Adrenal gland (tissue), 12 donors: ENCODE measurements around the gene DLK2. TPM values are rescaled to one million over a fixed set of nuclear protein-coding genes. Genes with fewer than 3 reads are reported as not detected.
A peak's percentile ranks its signal among the peaks of the same experiment; 100 is the strongest.

Experiments
- DNase-seq, 7 donors: peaks; one replicate each; pipeline ENCODE4 v3.0.0-alpha.2; 2019 to 2020
- H3K27ac ChIP-seq, 5 donors: fragments of 200-600 bp; sonication (generic) in 4 of 5; 1 replicate in 3 of 5; 2 replicates in 2 of 5; pipeline versions ENCODE4 v1.5.1 to v1.8.0; 2016 to 2020; ENCODE audit warnings: mild to moderate bottlenecking in 1 of 5
- H3K27me3 ChIP-seq: fragments of 200-600 bp; 2 replicates; pipeline ENCODE4 v1.8.0; 2021
- H3K36me3 ChIP-seq, 2 donors: fragments of 200-600 bp; replicated peaks in 1 of 2; 1 replicate in 1 of 2; 2 replicates in 1 of 2; pipeline versions ENCODE4 v1.5.1 to v1.8.0; 2018 to 2022
- H3K4me1 ChIP-seq, 2 donors: fragments of 200-600 bp; replicated peaks in 1 of 2; 1 replicate in 1 of 2; 2 replicates in 1 of 2; pipeline versions ENCODE4 v1.5.1 to v1.8.0; 2018 to 2021
- H3K4me3 ChIP-seq, 4 donors: fragments of 200-600 bp; sonication (generic) in 3 of 4; one replicate each; pipeline ENCODE4 v1.5.1; 2016 to 2018
- H3K9me3 ChIP-seq, 3 donors: fragments of 200-600 bp; sonication (generic) in 1 of 3; replicated peaks in 1 of 3; 1 replicate in 2 of 3; 2 replicates in 1 of 3; pipeline versions ENCODE4 v1.5.1 to v1.8.0; 2016 to 2021
- POLR2A ChIP-seq, 2 donors: fragments of 450-650 bp; IDR thresholded peaks; one replicate each; pipeline ENCODE4 v1.6.1; 2017; ENCODE audit warnings: antibody characterized with exemption in 2 of 2, mild to moderate bottlenecking in 2 of 2, moderate library complexity in 1 of 2
- WGBS, 4 donors: extraction: QIAGEN DNeasy Blood & Tissue Kit in 2 of 4; methylation state at CpG; one replicate each; pipeline versions ENCODE4 v1.1.5 to v1.1.7; 2013 to 2017; 5-methylcytosine and 5-hydroxymethylcytosine counted together
- intact Hi-C, 2 donors: fragments of 100-400 bp; cut with DNase I; formaldehyde crosslinking; loops; one replicate each; pipeline versions ENCODE4 v1.14.1 to v1.15.0; 2022 to 2023
- polyA plus RNA-seq, 3 donors: library from polyadenylated mRNA; stranded (reverse); fragments of 200-250 nt in 2 of 3; fragments of 350-450 nt in 1 of 3; fragmentation: Illumina TruSeq in 1 of 3; extraction: RNeasy Lipid Tissue Mini Kit (QIAGEN cat#74804) in 1 of 3; gene quantifications; one replicate each; pipeline ENCODE4 v1.2.3, GENCODE V29; 2013 to 2014
- total RNA-seq, 9 donors: library from RNA; depleted of rRNA in 4 of 9; stranded (reverse); fragments of >200 nt in 4 of 9; fragments of 120-200 nt in 1 of 9; fragmentation: NEBNext Ultra II Directional in 1 of 9; extraction: Animal tissue kit (Norgen Biotek cat#: 25700) in 1 of 9; gene quantifications; one replicate each; pipeline versions ENCODE4 v1.1.0 to v1.2.4, GENCODE V29; 2013 to 2023
- TF ChIP-seq, protein P1 (sequence below), 6 experiments: fragments of 450-650 bp in 4 of 6; fragments of 200-600 bp in 2 of 6; sonication (generic) in 1 of 6; IDR thresholded peaks; 1 replicate in 5 of 6; 2 replicates in 1 of 6; pipeline versions ENCODE4 v1.5.1 to v1.8.0; 2016 to 2021; ENCODE audit warnings: antibody characterized with exemption in 6 of 6, mild to moderate bottlenecking in 2 of 6, moderate library complexity in 1 of 6
- donor health status: healthy with polysubstance abuse.
- donor health status: Bipolar disorder and iron deficiency.
- donor health status: DM: yes; HTN: yes; CAD: no.
- donor health status: DM: no; HTN: no; CAD: no.
- donor health status: DM: no; HTN: no; CAD: no.
- donor health status: DM: yes; HTN: yes; CAD: no.

Gene DLK2
- total and polyA plus RNA-seq, 12 donors: 0.14 to 3.9 (median 1.1) TPM; not detected in 4

DNA sequence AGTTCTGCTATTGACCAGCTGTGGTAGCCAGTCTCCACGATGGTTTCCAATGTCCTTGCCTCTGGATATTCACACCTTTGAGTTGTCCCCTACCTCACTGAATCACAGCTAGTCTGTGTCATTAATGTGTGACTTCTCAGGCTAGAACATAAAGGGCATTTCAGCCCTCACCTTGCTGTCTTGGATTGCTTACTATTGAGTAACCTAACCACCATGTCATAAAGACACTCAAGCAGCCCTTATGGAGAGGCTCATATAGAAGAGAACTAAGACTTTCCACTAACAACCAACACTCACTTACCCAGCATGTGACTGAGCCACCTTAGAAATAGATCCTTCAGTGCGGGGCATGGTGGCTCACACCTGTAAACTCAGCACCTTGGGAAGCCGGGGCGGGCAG, 47.1 kb downstream of the DLK2 start:
- no peaks in the 10 kb centered on the region for H3K36me3 ChIP-seq
- peaks cover 0 to 8% of the 10 kb centered on the region in 2 donors for H3K4me1 ChIP-seq
- 78 to 91% (median 86%) methylated on average over 4 of the region's 4 CpGs for WGBS, 4 donors
- TF ChIP-seq, protein P1, sequence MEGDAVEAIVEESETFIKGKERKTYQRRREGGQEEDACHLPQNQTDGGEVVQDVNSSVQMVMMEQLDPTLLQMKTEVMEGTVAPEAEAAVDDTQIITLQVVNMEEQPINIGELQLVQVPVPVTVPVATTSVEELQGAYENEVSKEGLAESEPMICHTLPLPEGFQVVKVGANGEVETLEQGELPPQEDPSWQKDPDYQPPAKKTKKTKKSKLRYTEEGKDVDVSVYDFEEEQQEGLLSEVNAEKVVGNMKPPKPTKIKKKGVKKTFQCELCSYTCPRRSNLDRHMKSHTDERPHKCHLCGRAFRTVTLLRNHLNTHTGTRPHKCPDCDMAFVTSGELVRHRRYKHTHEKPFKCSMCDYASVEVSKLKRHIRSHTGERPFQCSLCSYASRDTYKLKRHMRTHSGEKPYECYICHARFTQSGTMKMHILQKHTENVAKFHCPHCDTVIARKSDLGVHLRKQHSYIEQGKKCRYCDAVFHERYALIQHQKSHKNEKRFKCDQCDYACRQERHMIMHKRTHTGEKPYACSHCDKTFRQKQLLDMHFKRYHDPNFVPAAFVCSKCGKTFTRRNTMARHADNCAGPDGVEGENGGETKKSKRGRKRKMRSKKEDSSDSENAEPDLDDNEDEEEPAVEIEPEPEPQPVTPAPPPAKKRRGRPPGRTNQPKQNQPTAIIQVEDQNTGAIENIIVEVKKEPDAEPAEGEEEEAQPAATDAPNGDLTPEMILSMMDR (IDR thresholded peaks at IDR 0.05): no peak
- no peak for TF ChIP-seq POLR2A (IDR thresholded peaks at IDR 0.05)
- no peak for DNase-seq
- no peak overlapping the region for H3K27ac ChIP-seq
- no peak overlapping the region for H3K4me3 ChIP-seq
- H3K27me3 ChIP-seq: no peaks in the 10 kb centered on the region
- intact Hi-C loops: no loop called here
- H3K9me3 ChIP-seq: no peaks in the 10 kb centered on the region

DNA sequence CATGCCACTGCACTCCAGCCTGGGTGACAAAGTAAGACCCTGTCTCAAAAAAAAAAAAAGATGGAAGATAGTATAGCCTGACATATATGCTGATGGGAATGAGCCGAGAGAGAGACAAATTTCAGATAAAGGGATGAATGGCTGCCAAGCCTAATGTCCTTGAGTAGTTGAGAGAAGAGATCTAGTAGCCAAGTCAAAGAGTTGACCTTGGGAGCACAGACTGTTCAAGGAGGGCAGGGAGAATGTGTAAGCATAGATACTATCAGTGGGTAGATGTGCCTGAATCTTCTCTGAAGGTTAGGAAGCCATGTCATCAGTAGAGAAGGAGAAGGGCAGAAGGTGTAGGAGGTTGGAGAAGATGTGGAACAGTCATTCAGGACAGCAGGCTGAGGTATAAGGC, 48.1 kb downstream of the DLK2 start:
- no peak overlapping the region for H3K27ac ChIP-seq
- H3K4me3 ChIP-seq: no peak overlapping the region
- H3K36me3 ChIP-seq: no peaks in the 10 kb centered on the region
- intact Hi-C loops: no loop called here
- DNase-seq: peak in 6 of 7 donors; percentile 29 to 64 (median 42)
- peaks cover 0 to 8% of the 10 kb centered on the region in 2 donors for H3K4me1 ChIP-seq
- TF ChIP-seq, protein P1 (IDR thresholded peaks at IDR 0.05): no peak
- TF ChIP-seq POLR2A (IDR thresholded peaks at IDR 0.05): no peak
- 46 to 61% (median 52%) methylated on average over 1 of the region's 1 CpG for WGBS, 4 donors
- H3K9me3 ChIP-seq: no peaks in the 10 kb centered on the region
- H3K27me3 ChIP-seq: no peaks in the 10 kb centered on the region

DNA sequence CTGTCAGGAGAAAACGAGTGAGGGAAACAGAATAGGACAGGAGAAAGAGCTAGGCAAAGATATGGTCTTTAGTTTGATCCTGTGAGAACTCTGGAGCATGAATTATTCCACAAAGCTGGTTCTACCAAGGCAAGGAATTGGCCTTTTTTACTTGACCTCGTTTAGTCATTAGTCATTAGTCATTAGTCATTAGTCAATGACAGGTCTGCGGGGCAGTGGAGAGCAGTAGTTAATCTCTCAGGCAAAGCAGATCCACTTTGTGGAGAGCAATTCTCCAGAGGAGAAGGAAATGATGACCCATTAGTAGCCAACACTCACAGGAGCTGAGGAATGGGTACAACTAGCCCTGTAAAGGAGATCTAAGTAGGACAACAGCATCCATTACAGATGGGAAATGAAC, 50.0 kb downstream of the DLK2 start:
- no peaks in the 10 kb centered on the region for H3K9me3 ChIP-seq
- 16 to 34% (median 24%) methylated on average over 3 of the region's 3 CpGs for WGBS, 4 donors
- no peaks in the 10 kb centered on the region for H3K27me3 ChIP-seq
- no peak overlapping the region for H3K4me3 ChIP-seq
- DNase-seq: peak in 6 of 7 donors; percentile 27 to 56 (median 49)
- TF ChIP-seq, protein P1 (IDR thresholded peaks at IDR 0.05): no peak
- H3K27ac ChIP-seq: peak overlapping the region in 1 of 5 donors; percentile 31
- no peaks in the 10 kb centered on the region for H3K36me3 ChIP-seq
- intact Hi-C loops: no loop called here
- H3K4me1 ChIP-seq: peaks cover 0 to 8% of the 10 kb centered on the region in 2 donors

DNA sequence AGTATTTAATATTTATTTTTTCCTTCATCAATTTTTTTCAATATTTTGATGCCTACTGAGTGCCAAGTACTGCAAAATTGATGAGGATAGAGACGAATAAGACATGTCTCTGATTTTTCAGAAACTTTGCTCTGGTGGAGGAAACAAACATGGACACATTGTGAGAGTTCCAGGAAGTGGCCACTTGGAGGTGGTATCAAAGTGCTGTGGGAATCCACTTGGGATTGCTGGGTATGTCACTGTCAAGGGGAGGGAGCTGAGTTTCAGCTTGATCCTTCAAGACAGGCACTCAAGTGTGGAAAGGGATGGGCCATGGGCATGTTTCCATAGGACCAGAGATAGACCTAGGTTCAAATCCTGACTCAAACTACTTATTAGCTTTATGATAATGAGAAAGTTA, 52.5 kb downstream of the DLK2 start:
- H3K4me3 ChIP-seq: no peak overlapping the region
- no peaks in the 10 kb centered on the region for H3K27me3 ChIP-seq
- peaks cover 0 to 8% of the 10 kb centered on the region in 2 donors for H3K4me1 ChIP-seq
- DNase-seq: no peak
- intact Hi-C loops: no loop called here
- WGBS, 4 donors: 73 to 84% (median 75%) methylated on average over 1 of the region's 1 CpG
- H3K9me3 ChIP-seq: no peaks in the 10 kb centered on the region
- H3K27ac ChIP-seq: no peak overlapping the region
- H3K36me3 ChIP-seq: no peaks in the 10 kb centered on the region
- TF ChIP-seq, protein P1 (IDR thresholded peaks at IDR 0.05): no peak
- no peak for TF ChIP-seq POLR2A (IDR thresholded peaks at IDR 0.05)
